IMR-90 (cell line): ENCODE data around the gene GAMT. TPM values are rescaled to one million over a fixed set of nuclear protein-coding genes. Genes with fewer than 3 reads are reported as not detected.

Experiments
- ATAC-seq: fragments of 200-7000 bp; cut with Tn5 transposase; 2 replicates; pipeline ENCODE4 v1.9.1; 2020; ENCODE audit warnings: low read depth, mild to moderate bottlenecking, moderate library complexity
- BruUV-seq: library from RNA; stranded (reverse); fragments of 400-500 nt; replicated peaks from 2 replicates; lab custom pipeline; 2021; lab: Mats Ljungman, UMichigan
- CTCF ChIA-PET: fragments of 300-600 bp; formaldehyde crosslinking; extraction: SDS; loops from one replicate; lab custom pipeline; 2021; ENCODE audit warnings: antibody characterized with exemption; lab: Yijun Ruan, JAX
- POLR2A ChIA-PET: fragments of 300-600 bp; sonication (Branson Sonifier 250); formaldehyde crosslinking; loops from one replicate; lab custom pipeline; 2022; ENCODE audit warnings: antibody characterized with exemption; ENCODE audit not compliant: unreplicated experiment; lab: Charles Lee
- DNase-seq: peaks from one replicate; pipeline ENCODE4 v3.0.0; 2013
- H2AFZ ChIP-seq: replicated peaks from 2 replicates; pipeline ENCODE3; 2013; ENCODE audit warnings: low read length, mild to moderate bottlenecking; ENCODE audit not compliant: poor library complexity
- H2AK5ac ChIP-seq: 2 replicates; pipeline ENCODE4 v1.6.1; 2013; ENCODE audit warnings: low read depth, low read length, inconsistent platforms
- H2AK9ac ChIP-seq: replicated peaks from 2 replicates; pipeline ENCODE3; 2013; ENCODE audit warnings: mild to moderate bottlenecking, low read depth, low read length, moderate library complexity; ENCODE audit not compliant: poor library complexity
- H2BK120ac ChIP-seq: 2 replicates; pipeline ENCODE4 v1.6.1; 2013; ENCODE audit warnings: low read depth, low read length, inconsistent platforms
- H2BK15ac ChIP-seq: 3 replicates; pipeline ENCODE4 v1.6.1; 2013; ENCODE audit warnings: low read depth, low read length, inconsistent platforms
- H2BK20ac ChIP-seq: 2 replicates; pipeline ENCODE4 v1.6.1; 2013; ENCODE audit warnings: low read depth, mild to moderate bottlenecking, inconsistent platforms, low read length, moderate library complexity
- H2BK5ac ChIP-seq: 2 replicates; pipeline ENCODE4 v1.6.1; 2013; ENCODE audit warnings: mild to moderate bottlenecking, low read depth, low read length, inconsistent platforms; ENCODE audit not compliant: poor library complexity, severe bottlenecking
- H3K14ac ChIP-seq: replicated peaks from 2 replicates; pipeline ENCODE4 v1.6.1; 2013; ENCODE audit warnings: low read depth, low read length, inconsistent platforms
- H3K18ac ChIP-seq: 2 replicates; pipeline ENCODE4 v1.6.1; 2013; ENCODE audit warnings: low read depth, low read length, control low read depth
- H3K23ac ChIP-seq: 2 replicates; pipeline ENCODE4 v1.6.1; 2013; ENCODE audit warnings: low read depth, low read length, inconsistent platforms
- H3K27ac ChIP-seq: 2 replicates; pipeline ENCODE4 v1.5.1; 2013; ENCODE audit warnings: mild to moderate bottlenecking, control low read depth, low read length; ENCODE audit not compliant: insufficient read depth
- H3K27me3 ChIP-seq: 2 replicates; pipeline ENCODE4 v1.6.1; 2013; ENCODE audit warnings: low read length; ENCODE audit not compliant: control insufficient read depth, insufficient read depth
- H3K36me3 ChIP-seq: 2 replicates; pipeline ENCODE4 v1.6.1; 2013; ENCODE audit warnings: low read length, mixed read lengths; ENCODE audit not compliant: control insufficient read depth, insufficient read depth
- H3K4ac ChIP-seq: 2 replicates; pipeline ENCODE4 v1.6.1; 2013; ENCODE audit warnings: low read depth, low read length, inconsistent platforms
- H3K4me1 ChIP-seq: 2 replicates; pipeline ENCODE4 v1.6.1; 2013; ENCODE audit warnings: low read length, mixed read lengths; ENCODE audit not compliant: control insufficient read depth, insufficient read depth
- H3K4me2 ChIP-seq: 2 replicates; pipeline ENCODE4 v1.6.1; 2013; ENCODE audit warnings: low read depth, mild to moderate bottlenecking, control low read depth, low read length, moderate library complexity
- H3K4me3 ChIP-seq: 2 replicates; pipeline ENCODE4 v1.5.1; 2013; ENCODE audit warnings: low read depth, mild to moderate bottlenecking, control low read depth, low read length, moderate library complexity; ENCODE audit not compliant: insufficient read depth
- H3K56ac ChIP-seq: 2 replicates; pipeline ENCODE4 v1.6.1; 2013; ENCODE audit warnings: low read length, inconsistent platforms; ENCODE audit not compliant: insufficient read depth; ENCODE audit errors: extremely low read depth
- H3K79me1 ChIP-seq, 2 experiments: 2 replicates each; pipeline ENCODE4 v1.6.1; 2013; ENCODE audit warnings: low read length in 2 of 2, inconsistent platforms in 1 of 2, low read depth in 1 of 2
- H3K9ac ChIP-seq: 2 replicates; pipeline ENCODE4 v1.6.1; 2013; ENCODE audit warnings: low read depth, low read length, control low read depth
- H3K9me1 ChIP-seq: 2 replicates; pipeline ENCODE4 v1.6.1; 2013; ENCODE audit warnings: low read length, inconsistent platforms; ENCODE audit not compliant: insufficient read depth
- H3K9me3 ChIP-seq: 2 replicates; pipeline ENCODE4 v1.6.1; 2013; ENCODE audit warnings: low read length; ENCODE audit not compliant: control insufficient read depth, insufficient read depth
- H4K20me1 ChIP-seq: 2 replicates; pipeline ENCODE4 v1.6.1; 2013; ENCODE audit warnings: low read length, inconsistent platforms; ENCODE audit not compliant: insufficient read depth
- H4K5ac ChIP-seq: 2 replicates; pipeline ENCODE4 v1.6.1; 2013; ENCODE audit warnings: mild to moderate bottlenecking, low read depth, low read length, control low read depth
- H4K8ac ChIP-seq, 2 experiments: 2 replicates each; pipeline ENCODE4 v1.6.1; 2013; ENCODE audit warnings: low read depth in 2 of 2, low read length in 2 of 2, control low read depth in 1 of 2, inconsistent platforms in 1 of 2
- H4K91ac ChIP-seq: 2 replicates; pipeline ENCODE4 v1.6.1; 2013; ENCODE audit warnings: low read depth, low read length, inconsistent platforms; ENCODE audit not compliant: insufficient read depth
- BHLHE40 ChIP-seq: fragments of 150-350 bp; IDR thresholded peaks from 2 replicates; pipeline ENCODE4 v1.6.1; 2016; ENCODE audit warnings: mild to moderate bottlenecking, low read depth, low read length
- CEBPB ChIP-seq: IDR thresholded peaks from 2 replicates; pipeline ENCODE4 v1.6.1; 2012; ENCODE audit warnings: low read depth, low read length, improper control_type of control experiment
- MAZ ChIP-seq: IDR thresholded peaks from 2 replicates; pipeline ENCODE4 v1.6.1; 2012; ENCODE audit warnings: low read depth, mild to moderate bottlenecking, low read length, improper control_type of control experiment, moderate library complexity, borderline replicate concordance
- MXI1 ChIP-seq: IDR thresholded peaks from 2 replicates; pipeline ENCODE4 v1.6.1; 2012; ENCODE audit warnings: low read depth, mild to moderate bottlenecking, low read length, moderate library complexity, borderline replicate concordance
- NFE2L2 ChIP-seq: fragments of 150-350 bp; IDR thresholded peaks from 2 replicates; pipeline ENCODE4 v1.6.1; 2016; ENCODE audit warnings: low read depth, mild to moderate bottlenecking, low read length
- RFX5 ChIP-seq: IDR thresholded peaks from 2 replicates; pipeline ENCODE4 v1.8.0; 2012; ENCODE audit warnings: low read depth, mild to moderate bottlenecking, low read length, moderate library complexity
- WGBS, 2 experiments: methylation state at CpG; one replicate each; pipeline versions ENCODE4 v1.1.5 to v1.1.7; 2013; ENCODE audit warnings: missing lambda C conversion rate in 2 of 2; ENCODE audit not compliant: insufficient read length in 1 of 2; ENCODE audit errors: extremely low coverage in 2 of 2; 5-methylcytosine and 5-hydroxymethylcytosine counted together
- dilution Hi-C: fragments of 300-500 bp; cut with HindIII; formaldehyde crosslinking; loops from one replicate; pipeline ENCODE4 v1.14.3; 2018; ENCODE audit warnings: low sequenced_read_pairs; ENCODE audit not compliant: unreplicated experiment
- in situ Hi-C: fragments of 300-500 bp; cut with MboI; formaldehyde crosslinking; loops from 3 replicates; pipeline ENCODE4 v1.14.3; 2019; ENCODE audit warnings: low sequenced_read_pairs, inconsistent platforms, mixed read lengths
- intact Hi-C: fragments of 100-400 bp; cut with micrococcal nuclease; formaldehyde crosslinking; loops from 2 replicates; pipeline ENCODE4 v1.10.0; 2022
- polyA plus RNA-seq, 3 experiments: library from polyadenylated mRNA; depleted of rRNA; stranded (reverse); fragments of >200 nt; gene quantifications; 2 replicates each; pipeline ENCODE4 v1.2.3, GENCODE V29; 2012; ENCODE audit warnings: low replicate concordance in 1 of 3
- total RNA-seq: library from RNA; depleted of rRNA; stranded (reverse); fragments of >200 nt; gene quantifications from 2 replicates; pipeline ENCODE4 v1.2.3, GENCODE V29; 2012
- TF ChIP-seq, protein P1 (sequence below): conservative IDR thresholded peaks from 2 replicates; pipeline ENCODE4 v1.5.1; 2012; ENCODE audit warnings: mild to moderate bottlenecking, low read depth, low read length, improper control_type of control experiment
- TF ChIP-seq, protein P2 (sequence below): fragments of 150-350 bp; IDR thresholded peaks from 2 replicates; pipeline ENCODE4 v1.6.1; 2017; ENCODE audit warnings: mild to moderate bottlenecking, antibody characterized with exemption, low read length, low read depth

GAMT gene
- total and polyA plus RNA-seq, 2 of the 4 experiments (the other 2 are of a cell fraction) = 22.8 to 51.8 TPM

DNA sequence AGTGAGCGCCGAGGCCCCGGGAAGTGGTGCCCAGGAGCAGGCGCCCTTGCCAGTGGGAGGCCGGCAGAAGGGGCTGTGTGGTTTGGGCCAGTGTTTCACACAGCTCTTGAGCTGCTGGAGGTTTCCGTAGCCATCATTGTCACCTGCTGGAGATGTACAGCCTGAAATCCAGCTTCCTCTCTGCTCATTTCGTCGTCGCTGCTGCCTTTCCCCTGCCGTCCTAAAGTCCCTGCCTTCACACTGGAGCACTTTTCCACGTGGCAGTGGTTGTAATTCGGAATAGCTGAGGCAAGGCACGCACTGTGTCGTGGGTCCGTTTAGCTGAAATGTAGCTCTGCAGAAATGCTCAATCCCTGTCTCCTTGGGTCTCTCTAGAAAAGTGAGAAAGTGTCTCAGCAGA, 19.2 kb upstream of the GAMT start:
- Histone ChIP-seq H2AK5ac (no peak overlapping the region), H3K23ac (no peak overlapping the region), H3K27ac (no peak overlapping the region), H3K4me2 (no peak overlapping the region), H3K18ac (no peak overlapping the region), H2BK120ac (no peak overlapping the region), H2AK9ac (no peak overlapping the region), H4K5ac (no peak overlapping the region), H4K20me1 (peaks cover 87% of the 10 kb centered on the region), H3K56ac (no peak overlapping the region), H3K4me3 (no peak overlapping the region), H4K91ac (no peak overlapping the region), H4K8ac (no peak overlapping the region), H3K27me3 (no peaks in the 10 kb centered on the region), H3K4ac (no peak overlapping the region), H3K9me3 (no peaks in the 10 kb centered on the region), H3K14ac (no peak overlapping the region), H2BK5ac (no peak overlapping the region), H2BK20ac (no peak overlapping the region), H3K4me1 (peaks cover 14% of the 10 kb centered on the region), H2BK15ac (no peak overlapping the region), H2AFZ (no peak overlapping the region), H3K79me1 (peaks cover 22 to 80% of the 10 kb centered on the region in 2 experiments), H3K36me3 (peaks cover 68% of the 10 kb centered on the region), H3K9me1 (peaks cover 20% of the 10 kb centered on the region), H3K9ac (no peak overlapping the region)
- dilution Hi-C loops (no loop called here), intact Hi-C loops (no loop called here), in situ Hi-C loops (no loop called here)
- TF ChIP-seq, protein P1, sequence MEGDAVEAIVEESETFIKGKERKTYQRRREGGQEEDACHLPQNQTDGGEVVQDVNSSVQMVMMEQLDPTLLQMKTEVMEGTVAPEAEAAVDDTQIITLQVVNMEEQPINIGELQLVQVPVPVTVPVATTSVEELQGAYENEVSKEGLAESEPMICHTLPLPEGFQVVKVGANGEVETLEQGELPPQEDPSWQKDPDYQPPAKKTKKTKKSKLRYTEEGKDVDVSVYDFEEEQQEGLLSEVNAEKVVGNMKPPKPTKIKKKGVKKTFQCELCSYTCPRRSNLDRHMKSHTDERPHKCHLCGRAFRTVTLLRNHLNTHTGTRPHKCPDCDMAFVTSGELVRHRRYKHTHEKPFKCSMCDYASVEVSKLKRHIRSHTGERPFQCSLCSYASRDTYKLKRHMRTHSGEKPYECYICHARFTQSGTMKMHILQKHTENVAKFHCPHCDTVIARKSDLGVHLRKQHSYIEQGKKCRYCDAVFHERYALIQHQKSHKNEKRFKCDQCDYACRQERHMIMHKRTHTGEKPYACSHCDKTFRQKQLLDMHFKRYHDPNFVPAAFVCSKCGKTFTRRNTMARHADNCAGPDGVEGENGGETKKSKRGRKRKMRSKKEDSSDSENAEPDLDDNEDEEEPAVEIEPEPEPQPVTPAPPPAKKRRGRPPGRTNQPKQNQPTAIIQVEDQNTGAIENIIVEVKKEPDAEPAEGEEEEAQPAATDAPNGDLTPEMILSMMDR = no peak
- TF ChIP-seq, protein P2, sequence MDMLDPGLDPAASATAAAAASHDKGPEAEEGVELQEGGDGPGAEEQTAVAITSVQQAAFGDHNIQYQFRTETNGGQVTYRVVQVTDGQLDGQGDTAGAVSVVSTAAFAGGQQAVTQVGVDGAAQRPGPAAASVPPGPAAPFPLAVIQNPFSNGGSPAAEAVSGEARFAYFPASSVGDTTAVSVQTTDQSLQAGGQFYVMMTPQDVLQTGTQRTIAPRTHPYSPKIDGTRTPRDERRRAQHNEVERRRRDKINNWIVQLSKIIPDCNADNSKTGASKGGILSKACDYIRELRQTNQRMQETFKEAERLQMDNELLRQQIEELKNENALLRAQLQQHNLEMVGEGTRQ = no peak
- TF ChIP-seq MAZ (no peak), BHLHE40 (no peak), MXI1 (no peak), RFX5 (no peak), CEBPB (no peak), NFE2L2 (no peak)
- POLR2A ChIA-PET = no interaction called here
- CTCF ChIA-PET = no interaction called here
- DNase-seq = no peak
- 92% methylated on average over 13 of the region's 15 CpGs; no CpG with 5 or more reads in 1 of the 2 experiments for WGBS, 2 experiments
- no peak for ATAC-seq
- no TSS peak for BruUV-seq
